GM18499 (cell line): ENCODE results near the gene ZIC5.
"Not testable (repeated sequence)": the region's sequence is repeated elsewhere in the genome, so short reads cannot be mapped to it uniquely, and the experiment has no call there.

Source experiments
- ATAC-seq: cut with Tn5 transposase; IDR thresholded peaks from one replicate; pipeline ENCODE4 v1.9.1; 2021; ENCODE audit warnings: moderate number of reproducible peaks; ENCODE audit not compliant: insufficient read depth, unreplicated experiment

The ZIC5 gene

GRCh38 chr13:99965329-99966000, 6.1 kb downstream of the ZIC5 start:
- no peak for ATAC-seq

GRCh38 chr13:99963816-99964339, 7.7 kb downstream of the ZIC5 start:
- ATAC-seq, result no peak

GRCh38 chr13:99962242-99962641, 9.3 kb downstream of the ZIC5 start:
- no peak for ATAC-seq

GRCh38 chr13:99961636-99962035, 9.9 kb downstream of the ZIC5 start:
- ATAC-seq, result no peak

GRCh38 chr13:99960663-99961311, 10.8 kb downstream of the ZIC5 start:
- no peak for ATAC-seq

- ATAC-seq, result no peak
Observed at GRCh38 chr13:99959540-99960230, 11.9 kb downstream of the ZIC5 start.

- no peak for ATAC-seq
Observed at GRCh38 chr13:99959127-99959539, 12.4 kb downstream of the ZIC5 start.

- no peak for ATAC-seq
Observed at GRCh38 chr13:99958406-99959126, 13.0 kb downstream of the ZIC5 start.

- no peak for ATAC-seq
Observed at GRCh38 chr13:99956473-99957349, 14.9 kb downstream of the ZIC5 start.

GRCh38 chr13:99955747-99956472, 15.7 kb downstream of the ZIC5 start:
- ATAC-seq, result no peak

GRCh38 chr13:99955107-99955746, 16.3 kb downstream of the ZIC5 start:
- ATAC-seq, result no peak

GRCh38 chr13:99953138-99953755, 18.3 kb downstream of the ZIC5 start:
- ATAC-seq, result no peak

GRCh38 chr13:99951666-99952065, 19.9 kb downstream of the ZIC5 start:
- not testable (repeated sequence) for ATAC-seq

GRCh38 chr13:99949679-99950413, 21.7 kb downstream of the ZIC5 start:
- ATAC-seq, result no peak

GRCh38 chr13:99948907-99949678, 22.5 kb downstream of the ZIC5 start:
- no peak for ATAC-seq

GRCh38 chr13:99948411-99948810, 23.2 kb downstream of the ZIC5 start:
- ATAC-seq, result no peak

GRCh38 chr13:99947666-99948065, 23.9 kb downstream of the ZIC5 start:
- ATAC-seq, result no peak
